HUES48 (cell line): ENCODE results near the gene MRPS10.

Source experiments
- H3K27ac ChIP-seq: one replicate; pipeline ENCODE4 v1.7.0; 2013; ENCODE audit warnings: low read depth, low read length, inconsistent platforms
- H3K27me3 ChIP-seq: 2 replicates; pipeline ENCODE4 v1.6.1; 2013; ENCODE audit warnings: mild to moderate bottlenecking, low read length; ENCODE audit not compliant: control insufficient read depth, insufficient read depth
- H3K36me3 ChIP-seq: 2 replicates; pipeline ENCODE4 v1.6.1; 2013; ENCODE audit warnings: low read length; ENCODE audit not compliant: control insufficient read depth, insufficient read depth
- H3K4me1 ChIP-seq: 2 replicates; pipeline ENCODE4 v1.6.1; 2013; ENCODE audit warnings: mild to moderate bottlenecking, low read length; ENCODE audit not compliant: control insufficient read depth, insufficient read depth
- H3K4me3 ChIP-seq: 2 replicates; pipeline ENCODE4 v1.5.1; 2013; ENCODE audit warnings: mild to moderate bottlenecking, low read depth, low read length
- H3K9ac ChIP-seq: 2 replicates; pipeline ENCODE4 v1.6.1; 2013; ENCODE audit warnings: mild to moderate bottlenecking, low read depth, low read length, moderate library complexity
- H3K9me3 ChIP-seq: 2 replicates; pipeline ENCODE4 v1.6.1; 2013; ENCODE audit warnings: low read length; ENCODE audit not compliant: control insufficient read depth, insufficient read depth

The MRPS10 gene

GRCh38 chr6:42217519-42218367 is at the start of gene MRPS10:
TSS of gene MRPS10 (minus strand) at chr6:42217861. CDS start at chr6:42217849, 12 bp downstream.
- H3K9ac ChIP-seq = peak within 1 kb of the TSS; percentile 80
- peaks cover 2% of the 10 kb centered on the region; the same call in 1 of the 2 replicates for H3K4me1 ChIP-seq
- peak within 1 kb of the TSS; percentile 93 for H3K27ac ChIP-seq

DNA sequence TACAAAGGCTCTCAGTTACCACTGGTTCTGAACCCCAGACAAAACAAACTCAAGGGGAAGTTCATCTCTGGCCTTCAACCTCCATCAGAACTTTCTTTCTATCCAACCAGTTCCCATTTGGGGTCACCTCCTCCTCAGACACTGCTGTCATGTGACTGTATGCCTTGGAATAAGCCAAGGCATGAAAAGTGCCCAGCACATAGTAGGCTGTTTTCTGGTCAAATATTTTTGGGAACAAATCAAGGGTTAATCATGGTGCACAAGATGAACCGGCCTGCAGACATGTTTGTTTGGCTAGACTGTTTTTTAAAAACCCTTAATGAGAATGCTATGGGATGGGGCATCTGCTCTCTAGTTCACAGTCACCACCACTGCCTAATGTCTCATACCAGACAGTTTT is 48.9 kb upstream of the MRPS10 start:
- no peak overlapping the region for H3K27ac ChIP-seq
- H3K4me1 ChIP-seq = peaks cover 6% of the 10 kb centered on the region; the same call in 1 of the 2 replicates

More at GRCh38 chr6:42217519-42218367, at the start of gene MRPS10:
- peaks cover 14% of the 10 kb centered on the region for H3K36me3 ChIP-seq
- H3K9me3 ChIP-seq = no peaks in the 10 kb centered on the region
- peak within 1 kb of the TSS; percentile 86 for H3K4me3 ChIP-seq
- no peaks in the 10 kb centered on the region for H3K27me3 ChIP-seq

DNA sequence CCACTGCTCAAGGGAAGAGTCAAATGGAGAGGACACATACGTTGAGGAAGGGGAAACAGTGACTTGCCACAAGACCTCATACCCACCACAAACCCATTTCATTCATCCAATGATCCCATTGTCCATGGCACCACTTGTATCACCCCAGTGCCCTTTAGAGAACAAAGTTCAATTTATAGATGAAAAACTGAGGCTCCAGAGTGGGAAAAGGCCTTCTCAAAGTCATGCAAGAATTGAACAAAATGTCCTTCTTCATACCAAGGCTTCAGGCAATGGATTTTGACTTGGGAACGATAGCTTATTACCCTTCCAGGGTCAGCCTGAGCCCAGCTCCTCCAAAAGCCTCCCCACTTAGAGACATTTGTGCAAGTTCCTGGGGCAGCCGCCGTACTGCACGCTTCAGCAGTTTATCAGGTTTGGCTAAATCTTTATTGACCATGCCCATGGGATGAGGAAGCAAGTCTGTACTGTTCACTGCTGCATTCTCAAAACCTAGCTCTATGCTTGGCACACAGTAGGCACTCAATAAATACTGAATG is 47.3 kb upstream of the MRPS10 start:
- H3K27ac ChIP-seq = no peak overlapping the region
- peaks cover 11% of the 10 kb centered on the region; the same call in 1 of the 2 replicates for H3K36me3 ChIP-seq
- no peak overlapping the region for H3K9ac ChIP-seq
- no peaks in the 10 kb centered on the region for H3K27me3 ChIP-seq
- H3K4me1 ChIP-seq = 0 out of 2 replicates have a peak, but pooled peaks cover 9% of the 10 kb centered on the region
- no peak overlapping the region for H3K4me3 ChIP-seq
- no peaks in the 10 kb centered on the region for H3K9me3 ChIP-seq

More for the DNA sequence above, 48.9 kb upstream of the MRPS10 start:
- no peaks in the 10 kb centered on the region for H3K9me3 ChIP-seq
- no peak overlapping the region for H3K9ac ChIP-seq
- no peak overlapping the region for H3K4me3 ChIP-seq
- H3K36me3 ChIP-seq = peaks cover 11% of the 10 kb centered on the region; the same call in 1 of the 2 replicates
- no peaks in the 10 kb centered on the region for H3K27me3 ChIP-seq

- peaks cover 11% of the 10 kb centered on the region; the same call in 1 of the 2 replicates for H3K36me3 ChIP-seq
- no peaks in the 10 kb centered on the region for H3K27me3 ChIP-seq
- H3K27ac ChIP-seq = no peak overlapping the region
- H3K4me3 ChIP-seq = no peak overlapping the region
- 0 out of 2 replicates have a peak, but pooled peaks cover 10% of the 10 kb centered on the region for H3K4me1 ChIP-seq
- no peak overlapping the region for H3K9ac ChIP-seq
- H3K9me3 ChIP-seq = no peaks in the 10 kb centered on the region
Measured at GRCh38 chr6:42264162-42264851, 46.6 kb upstream of the MRPS10 start.

DNA sequence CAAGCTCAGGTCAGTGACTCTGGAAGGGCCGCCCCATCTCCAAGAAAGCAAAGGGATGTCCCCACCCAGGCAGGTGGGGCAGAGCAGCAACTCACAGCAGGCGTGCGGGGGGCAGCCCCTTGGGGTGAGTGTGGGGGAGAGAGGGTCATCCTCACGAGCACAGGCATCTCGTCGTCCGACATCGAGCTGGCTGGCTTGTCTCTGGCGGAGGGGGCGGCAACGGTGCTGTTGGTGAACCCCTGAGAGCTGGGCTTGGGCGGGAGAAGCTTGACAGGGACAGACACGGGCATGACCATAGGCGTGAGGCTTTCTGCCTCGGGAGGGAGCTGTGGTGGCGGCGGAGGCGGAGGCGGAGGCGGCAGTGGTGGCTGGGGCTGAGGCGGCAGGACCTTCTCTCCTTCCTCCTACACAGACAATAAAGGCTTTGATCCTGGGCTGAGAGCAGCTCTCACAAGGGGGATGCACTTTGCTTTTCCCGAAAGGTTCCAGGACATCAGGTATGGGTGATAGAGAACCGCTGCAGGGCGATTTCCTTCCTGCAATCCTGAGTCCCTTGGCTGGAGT is 45.6 kb upstream of the MRPS10 start:
- Histone ChIP-seq H3K36me3 (0 out of 2 replicates have a peak, but pooled peaks cover 5% of the 10 kb centered on the region), H3K9ac (no peak overlapping the region), H3K27ac (no peak overlapping the region), H3K27me3 (no peaks in the 10 kb centered on the region), H3K4me1 (peaks cover 14% of the 10 kb centered on the region), H3K9me3 (no peaks in the 10 kb centered on the region), H3K4me3 (no peak overlapping the region)

DNA sequence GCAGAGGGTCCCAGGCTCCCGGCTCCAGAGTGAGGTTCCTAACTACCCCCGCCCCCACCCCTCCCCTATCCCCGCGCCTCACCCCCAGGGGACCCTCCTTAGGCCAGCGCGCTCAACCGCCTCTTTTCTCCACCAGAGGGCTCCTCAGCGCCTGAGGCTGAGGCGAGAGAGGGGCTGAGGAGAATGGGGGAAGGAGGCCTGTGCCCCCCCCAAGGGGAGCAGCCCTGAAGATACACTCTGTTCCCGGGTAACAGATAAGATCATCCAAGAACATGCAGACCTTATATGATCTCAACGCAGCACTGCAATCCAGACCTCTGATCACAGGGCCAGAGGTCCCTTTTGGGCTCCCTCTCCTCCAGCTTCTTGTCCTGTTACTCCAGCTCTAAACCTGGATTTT is 43.3 kb upstream of the MRPS10 start:
- Histone ChIP-seq H3K4me1 (peaks cover 33% of the 10 kb centered on the region), H3K9ac (no peak overlapping the region), H3K9me3 (no peaks in the 10 kb centered on the region), H3K27me3 (no peaks in the 10 kb centered on the region), H3K4me3 (no peak overlapping the region), H3K36me3 (peaks cover 12% of the 10 kb centered on the region), H3K27ac (no peak overlapping the region)

- Histone ChIP-seq H3K27me3 (no peaks in the 10 kb centered on the region), H3K36me3 (peaks cover 16% of the 10 kb centered on the region), H3K27ac (no peak overlapping the region), H3K9ac (no peak overlapping the region), H3K4me1 (peaks cover 33% of the 10 kb centered on the region), H3K4me3 (no peak overlapping the region), H3K9me3 (no peaks in the 10 kb centered on the region)
Measured at GRCh38 chr6:42260396-42260888, 42.8 kb upstream of the MRPS10 start.

- no peak overlapping the region for H3K27ac ChIP-seq
- H3K9me3 ChIP-seq = no peaks in the 10 kb centered on the region
- H3K4me1 ChIP-seq = peaks cover 33% of the 10 kb centered on the region
- H3K36me3 ChIP-seq = peaks cover 21% of the 10 kb centered on the region
- H3K4me3 ChIP-seq = no peak overlapping the region
- H3K9ac ChIP-seq = no peak overlapping the region
- H3K27me3 ChIP-seq = no peaks in the 10 kb centered on the region
Measured at GRCh38 chr6:42259841-42260395, 42.3 kb upstream of the MRPS10 start.

GRCh38 chr6:42259286-42259685 is 41.6 kb upstream of the MRPS10 start:
- Histone ChIP-seq H3K4me3 (no peak overlapping the region), H3K27ac (no peak overlapping the region), H3K9ac (no peak overlapping the region), H3K9me3 (no peaks in the 10 kb centered on the region), H3K36me3 (peaks cover 24% of the 10 kb centered on the region), H3K27me3 (no peaks in the 10 kb centered on the region), H3K4me1 (peaks cover 33% of the 10 kb centered on the region)

- H3K36me3 ChIP-seq = peaks cover 41% of the 10 kb centered on the region
- H3K9me3 ChIP-seq = no peaks in the 10 kb centered on the region
- peaks cover 33% of the 10 kb centered on the region for H3K4me1 ChIP-seq
- no peak overlapping the region for H3K9ac ChIP-seq
- H3K27ac ChIP-seq = peak overlapping the region; percentile 94
- H3K27me3 ChIP-seq = no peaks in the 10 kb centered on the region
- no peak overlapping the region for H3K4me3 ChIP-seq
Measured at GRCh38 chr6:42257614-42258013, 40.0 kb upstream of the MRPS10 start.
